ENCODE results near the gene ABCB11.

Gene ABCB11

DNA sequence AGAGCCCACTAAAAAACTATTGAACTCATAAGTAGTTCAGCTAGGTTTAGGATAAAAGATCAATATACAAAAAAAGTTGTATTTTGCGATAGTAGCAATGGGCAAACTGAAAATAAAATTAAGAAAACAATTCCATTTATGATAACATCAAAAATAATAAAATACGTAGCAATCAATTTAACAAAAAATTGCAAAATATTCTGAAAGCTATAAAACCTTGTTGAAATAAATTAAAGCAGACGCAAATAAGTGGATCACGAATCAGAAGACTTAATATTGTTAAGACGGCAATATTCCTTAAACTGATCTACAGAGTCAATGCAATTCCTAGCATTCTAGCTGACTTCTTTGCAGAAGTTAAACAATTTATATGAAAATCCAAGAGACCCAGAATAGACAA lies 24.5 kb downstream of the ABCB11 start:
- DNase-seq (ENCODE audit: insufficient read length, low spot score) (no peak), FAIRE-seq (no peak)
- TF ChIP-seq POLR2A (IDR thresholded peaks at IDR 0.05; ENCODE audit: low read depth, low read length), result no peak

- no peak for FAIRE-seq
- TF ChIP-seq POLR2A (IDR thresholded peaks at IDR 0.05; ENCODE audit: low read depth, low read length), result no peak
- no peak for DNase-seq (ENCODE audit: insufficient read length, low spot score)
Measured at GRCh38 chr2:169005994-169006393, 25.1 kb downstream of the ABCB11 start.

GRCh38 chr2:169005080-169005598 lies 26.0 kb downstream of the ABCB11 start:
- TF ChIP-seq POLR2A (IDR thresholded peaks at IDR 0.05; ENCODE audit: low read depth, low read length), result no peak
- DNase-seq (ENCODE audit: insufficient read length, low spot score) (no peak), FAIRE-seq (no peak)

DNA sequence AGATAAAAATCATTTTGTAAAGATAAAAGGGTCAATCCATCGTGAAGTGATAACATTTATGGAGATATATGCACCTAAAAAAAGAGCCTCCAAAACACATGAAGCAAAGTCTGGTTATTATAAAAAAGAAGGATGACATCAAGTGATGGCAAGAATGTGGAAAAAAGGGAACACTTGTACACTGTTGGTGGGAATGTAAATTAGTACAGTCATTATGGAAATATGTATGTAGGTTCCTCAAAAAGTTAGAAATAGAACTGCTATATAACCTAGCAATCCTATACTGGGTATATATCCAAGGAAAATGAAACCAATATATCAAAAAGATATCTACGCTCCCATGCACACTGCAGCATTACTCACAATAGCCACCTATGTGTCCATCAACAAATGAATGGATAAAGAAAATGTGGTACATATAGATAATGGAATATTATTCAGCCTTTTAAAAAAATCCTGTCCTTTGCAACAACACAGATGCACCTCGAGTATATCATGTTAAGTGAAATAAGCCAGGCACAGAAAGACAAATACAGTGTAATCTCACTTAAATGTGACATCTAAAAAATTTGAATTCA lies 28.9 kb downstream of the ABCB11 start:
- DNase-seq (ENCODE audit: insufficient read length, low spot score) (no peak), FAIRE-seq (no peak)

GRCh38 chr2:169001116-169001815 lies 29.9 kb downstream of the ABCB11 start:
- FAIRE-seq (no peak), DNase-seq (ENCODE audit: insufficient read length, low spot score) (no peak)
- TF ChIP-seq POLR2A (IDR thresholded peaks at IDR 0.05; ENCODE audit: low read depth, low read length), result no peak

More for the DNA sequence above, 28.9 kb downstream of the ABCB11 start:
- no peak for TF ChIP-seq POLR2A (IDR thresholded peaks at IDR 0.05; ENCODE audit: low read depth, low read length)

- no peak for TF ChIP-seq POLR2A (IDR thresholded peaks at IDR 0.05; ENCODE audit: low read depth, low read length)
- DNase-seq (ENCODE audit: insufficient read length, low spot score) (no peak), FAIRE-seq (no peak)
Measured at GRCh38 chr2:168999668-169000213, 31.4 kb downstream of the ABCB11 start.

DNA sequence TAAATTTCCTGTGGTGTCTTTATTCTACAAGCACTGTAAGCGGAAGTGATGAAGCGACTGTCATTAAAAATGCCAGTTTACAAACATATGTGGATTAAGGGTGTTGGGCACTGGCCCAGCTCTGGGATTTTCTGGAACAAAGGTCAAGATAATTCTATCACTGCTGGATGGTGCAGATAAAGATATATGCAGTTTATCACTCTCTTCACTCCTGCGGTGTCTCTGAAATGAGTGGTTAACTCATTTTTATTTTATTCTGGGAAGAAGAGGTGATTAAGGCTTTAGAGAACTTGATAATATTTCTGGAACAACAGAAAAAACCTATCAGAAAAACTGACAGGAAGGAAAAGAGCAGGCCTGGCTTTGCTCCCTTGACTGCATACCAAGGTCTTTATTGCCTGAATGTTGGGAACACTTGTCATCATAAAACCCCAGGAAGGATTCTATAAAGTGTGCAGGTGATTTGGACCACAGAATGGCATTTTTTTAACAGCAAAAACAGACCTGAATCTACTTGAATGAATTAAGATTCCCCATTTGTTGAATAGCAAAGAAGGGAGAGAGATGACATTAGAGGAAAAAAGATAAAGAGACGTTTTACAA lies 32.4 kb downstream of the ABCB11 start:
- no peak for FAIRE-seq
- no peak for TF ChIP-seq POLR2A (IDR thresholded peaks at IDR 0.05; ENCODE audit: low read depth, low read length)
- DNase-seq (ENCODE audit: insufficient read length, low spot score), result no peak

DNA sequence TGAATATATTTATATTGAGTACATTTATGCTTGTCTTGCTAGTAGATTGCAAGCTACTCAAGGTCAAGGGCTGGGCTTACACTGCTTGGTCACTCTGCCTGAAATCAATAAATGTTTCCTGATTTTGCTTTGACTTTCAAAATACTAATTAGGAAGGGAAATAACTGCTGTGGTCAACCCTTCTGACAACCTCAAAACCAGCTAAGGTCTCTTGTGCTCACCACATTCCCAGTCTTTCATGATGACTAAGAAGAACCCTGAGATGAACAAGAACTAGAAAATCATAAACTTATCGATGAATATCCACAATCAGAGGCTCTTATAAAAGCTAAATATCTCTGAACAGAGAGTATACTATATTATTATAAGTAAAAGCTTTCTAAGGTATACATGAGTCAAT lies 33.3 kb downstream of the ABCB11 start:
- FAIRE-seq, result no peak
- DNase-seq (ENCODE audit: insufficient read length, low spot score), result no peak
- no peak for TF ChIP-seq POLR2A (IDR thresholded peaks at IDR 0.05; ENCODE audit: low read depth, low read length)

- FAIRE-seq (no peak), DNase-seq (ENCODE audit: insufficient read length, low spot score) (no peak)
- TF ChIP-seq POLR2A (IDR thresholded peaks at IDR 0.05; ENCODE audit: low read depth, low read length), result no peak
Measured at GRCh38 chr2:168997118-168997521, 34.0 kb downstream of the ABCB11 start.

- no peak for FAIRE-seq
- DNase-seq (ENCODE audit: insufficient read length, low spot score), result no peak
- no peak for TF ChIP-seq POLR2A (IDR thresholded peaks at IDR 0.05; ENCODE audit: low read depth, low read length)
Measured at GRCh38 chr2:168995744-168996143, 35.4 kb downstream of the ABCB11 start.

DNA sequence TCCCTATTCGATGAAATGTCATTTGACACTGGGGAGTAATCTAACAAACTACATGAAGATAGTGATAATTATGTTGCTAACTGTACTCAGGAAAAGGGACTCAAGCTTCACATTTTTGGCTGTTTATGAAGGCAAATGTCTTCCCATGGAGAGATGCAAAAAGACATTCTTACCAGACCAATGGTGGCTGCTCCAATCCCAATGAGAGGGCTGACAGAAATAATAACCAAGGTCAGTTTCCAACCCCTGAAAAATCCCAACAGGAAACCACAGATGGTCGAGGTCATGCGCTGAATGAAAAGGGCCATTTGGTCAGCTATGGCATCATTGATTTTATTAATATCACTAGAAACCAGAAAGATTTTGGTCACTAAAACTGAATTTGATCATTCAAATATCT lies 37.6 kb downstream of the ABCB11 start:
- no peak for DNase-seq (ENCODE audit: insufficient read length, low spot score)
- no peak for TF ChIP-seq POLR2A (IDR thresholded peaks at IDR 0.05; ENCODE audit: low read depth, low read length)
- FAIRE-seq, result no peak

DNA sequence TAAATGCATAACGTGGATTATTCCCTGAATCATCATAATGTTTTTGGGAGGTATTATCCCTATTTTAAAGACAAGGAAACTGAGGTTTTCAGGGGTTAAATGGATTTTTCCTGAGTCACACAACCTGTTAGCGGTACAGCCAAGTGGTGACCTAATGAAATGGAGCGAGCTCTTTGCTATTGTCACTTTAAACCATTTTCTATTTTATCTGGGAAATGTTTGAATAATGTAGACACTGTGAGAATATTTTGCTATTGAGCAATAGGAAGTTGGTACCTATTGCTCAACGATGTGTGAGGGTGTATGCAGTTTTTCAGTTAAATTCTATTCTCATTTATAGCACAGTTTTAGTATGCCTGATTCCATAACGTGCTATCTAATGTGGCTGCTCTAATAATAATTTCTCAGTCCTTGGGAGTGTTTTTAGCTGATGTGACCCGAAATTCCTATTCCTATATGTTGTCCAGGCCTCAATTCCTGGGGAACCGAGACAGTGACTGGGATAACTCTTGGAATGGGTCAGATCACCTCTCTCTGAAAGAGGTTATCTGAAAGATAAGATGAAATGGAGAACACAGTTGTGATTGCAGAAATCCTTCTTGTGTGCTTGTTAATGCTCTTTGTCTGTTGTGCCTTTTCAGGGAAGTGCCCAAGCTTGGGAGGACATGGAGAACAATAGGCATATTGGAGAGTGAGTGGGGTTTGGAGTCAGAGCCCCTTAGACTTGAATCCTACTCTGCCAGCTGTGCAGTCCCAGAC lies 38.4 kb downstream of the ABCB11 start:
- no peak for DNase-seq (ENCODE audit: insufficient read length, low spot score)
- no peak for FAIRE-seq

DNA sequence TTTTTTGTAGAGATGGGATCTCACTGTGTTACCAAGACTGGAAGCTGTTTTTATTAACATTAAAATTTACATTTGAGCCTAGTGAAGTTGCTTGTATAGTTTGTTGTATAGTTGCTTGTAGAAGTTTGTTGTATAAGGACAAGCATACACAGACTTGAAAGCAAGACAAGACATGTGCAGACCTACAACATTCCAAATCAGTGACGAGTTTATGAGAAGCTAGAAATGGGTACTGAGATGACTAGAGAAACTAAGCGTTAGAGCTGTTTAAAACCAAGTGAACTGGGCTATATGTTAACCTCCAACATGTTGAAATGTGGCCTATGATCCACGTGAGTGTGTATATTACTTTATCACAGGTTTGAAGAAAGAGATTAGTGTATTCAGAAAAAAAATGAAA lies 39.1 kb downstream of the ABCB11 start:
- FAIRE-seq, result peak; percentile 86
- DNase-seq (ENCODE audit: insufficient read length, low spot score), result no peak
- TF ChIP-seq POLR2A (IDR thresholded peaks at IDR 0.05; ENCODE audit: low read depth, low read length), result no peak

More for the DNA sequence above, 38.4 kb downstream of the ABCB11 start:
- TF ChIP-seq POLR2A (IDR thresholded peaks at IDR 0.05; ENCODE audit: low read depth, low read length), result no peak

DNA sequence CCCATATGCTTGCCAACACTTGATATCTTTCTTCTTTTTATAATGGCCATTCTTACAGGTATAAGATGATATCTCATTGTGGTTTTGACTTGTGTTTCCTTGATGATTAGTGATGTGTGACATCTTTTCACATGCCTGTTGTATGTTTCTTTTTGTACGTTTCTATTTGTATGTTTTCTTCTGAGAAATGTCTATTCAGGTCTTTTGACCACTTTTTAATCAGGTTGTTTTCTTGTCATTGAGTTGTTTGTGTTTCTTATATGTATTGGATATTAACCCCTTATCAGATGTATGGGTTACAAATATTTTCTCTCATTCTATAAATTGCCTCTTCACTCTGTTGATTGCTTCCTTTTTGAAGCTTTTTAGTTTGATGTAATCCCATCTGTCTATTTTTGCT lies 42.4 kb downstream of the ABCB11 start:
- TF ChIP-seq POLR2A (IDR thresholded peaks at IDR 0.05; ENCODE audit: low read depth, low read length), result no peak
- FAIRE-seq (no peak), DNase-seq (ENCODE audit: insufficient read length, low spot score) (no peak)

Measured in H54 (cell line).